Measurements from ENCODE around the gene ARID5B. TPM values are rescaled to one million over a fixed set of nuclear protein-coding genes. Genes with fewer than 3 reads are reported as not detected.
"Not testable (repeated sequence)": the region's sequence is repeated elsewhere in the genome, so short reads cannot be mapped to it uniquely, and the experiment has no call there.

The ARID5B gene
- total RNA-seq, 4 donors from 2014 or later, result 7.6 to 36.3 (median 21.2) TPM

DNA sequence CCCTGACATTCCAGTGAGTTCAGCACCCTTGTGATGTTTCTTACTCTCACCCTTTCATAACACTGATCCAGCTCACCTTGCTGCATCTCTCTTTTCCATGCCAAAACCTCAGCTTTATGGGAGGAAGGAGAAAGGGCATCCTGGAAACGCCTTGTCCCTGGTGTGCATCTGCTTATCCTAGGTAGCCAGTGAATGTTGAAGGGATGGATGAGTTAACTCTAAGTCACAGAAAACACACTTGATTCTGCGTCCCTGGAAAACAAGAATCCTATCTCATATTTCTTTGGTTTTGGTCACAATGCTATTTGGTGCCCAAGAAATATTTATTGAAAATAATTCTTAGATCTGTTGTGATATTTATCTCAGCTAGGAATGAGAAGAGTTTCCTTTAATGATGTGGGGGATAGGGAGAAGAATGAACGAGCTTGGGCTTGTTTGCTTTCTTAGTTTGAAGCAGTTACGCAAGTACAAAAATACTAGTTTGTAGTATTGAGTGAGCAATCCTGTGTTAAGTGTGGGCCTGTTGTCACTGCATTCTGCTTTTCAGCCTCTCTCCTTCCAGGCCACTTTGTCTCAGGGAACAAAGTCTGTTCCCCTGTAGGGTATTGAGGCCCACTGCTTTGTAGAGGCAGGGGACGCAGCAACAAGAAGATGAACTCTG, 126.5 kb downstream of the ARID5B start:
- H3K4me3 ChIP-seq (replicated peaks in 1 of 3), result no peak overlapping the region
- H3K27me3 ChIP-seq, result no peaks in the 10 kb centered on the region
- TF ChIP-seq, protein P1, sequence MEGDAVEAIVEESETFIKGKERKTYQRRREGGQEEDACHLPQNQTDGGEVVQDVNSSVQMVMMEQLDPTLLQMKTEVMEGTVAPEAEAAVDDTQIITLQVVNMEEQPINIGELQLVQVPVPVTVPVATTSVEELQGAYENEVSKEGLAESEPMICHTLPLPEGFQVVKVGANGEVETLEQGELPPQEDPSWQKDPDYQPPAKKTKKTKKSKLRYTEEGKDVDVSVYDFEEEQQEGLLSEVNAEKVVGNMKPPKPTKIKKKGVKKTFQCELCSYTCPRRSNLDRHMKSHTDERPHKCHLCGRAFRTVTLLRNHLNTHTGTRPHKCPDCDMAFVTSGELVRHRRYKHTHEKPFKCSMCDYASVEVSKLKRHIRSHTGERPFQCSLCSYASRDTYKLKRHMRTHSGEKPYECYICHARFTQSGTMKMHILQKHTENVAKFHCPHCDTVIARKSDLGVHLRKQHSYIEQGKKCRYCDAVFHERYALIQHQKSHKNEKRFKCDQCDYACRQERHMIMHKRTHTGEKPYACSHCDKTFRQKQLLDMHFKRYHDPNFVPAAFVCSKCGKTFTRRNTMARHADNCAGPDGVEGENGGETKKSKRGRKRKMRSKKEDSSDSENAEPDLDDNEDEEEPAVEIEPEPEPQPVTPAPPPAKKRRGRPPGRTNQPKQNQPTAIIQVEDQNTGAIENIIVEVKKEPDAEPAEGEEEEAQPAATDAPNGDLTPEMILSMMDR (IDR thresholded peaks at IDR 0.05), result no peak
- no peak for TF ChIP-seq POLR2A (IDR thresholded peaks at IDR 0.05)
- no peak for DNase-seq
- H3K4me1 ChIP-seq, result no peaks in the 10 kb centered on the region
- H3K36me3 ChIP-seq, result no peaks in the 10 kb centered on the region
- no peak overlapping the region for H3K27ac ChIP-seq
- H3K9me3 ChIP-seq, result no peaks in the 10 kb centered on the region
- intact Hi-C loops (cut with DNase I), result no loop called here
- 94 to 95% methylated on average over 5 of the region's 5 CpGs for WGBS, 2 donors

DNA sequence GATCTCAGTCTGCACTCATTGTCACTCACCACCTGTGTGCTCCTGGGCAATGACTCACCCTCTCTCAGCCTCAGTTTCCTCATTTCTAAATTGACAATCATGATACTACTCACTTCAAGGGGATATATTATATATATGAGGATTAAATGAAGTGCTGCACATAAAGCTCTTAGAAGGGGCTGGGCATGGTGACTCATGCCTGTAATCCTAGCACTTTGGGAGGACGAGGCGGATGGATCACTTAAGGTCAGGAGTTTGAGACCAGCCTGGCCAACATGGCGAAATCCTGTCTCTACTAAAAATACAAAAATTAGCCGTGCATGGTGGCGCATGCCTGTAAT, 127.0 kb downstream of the ARID5B start:
- WGBS, 2 donors, result 98% methylated on average over 5 of the region's 5 CpGs
- H3K27ac ChIP-seq; H3K27me3 ChIP-seq; H3K9me3 ChIP-seq; H3K4me3 ChIP-seq (replicated peaks in 1 of 3); DNase-seq; H3K4me1 ChIP-seq; intact Hi-C loops (cut with DNase I); H3K36me3 ChIP-seq: not testable (repeated sequence)

DNA sequence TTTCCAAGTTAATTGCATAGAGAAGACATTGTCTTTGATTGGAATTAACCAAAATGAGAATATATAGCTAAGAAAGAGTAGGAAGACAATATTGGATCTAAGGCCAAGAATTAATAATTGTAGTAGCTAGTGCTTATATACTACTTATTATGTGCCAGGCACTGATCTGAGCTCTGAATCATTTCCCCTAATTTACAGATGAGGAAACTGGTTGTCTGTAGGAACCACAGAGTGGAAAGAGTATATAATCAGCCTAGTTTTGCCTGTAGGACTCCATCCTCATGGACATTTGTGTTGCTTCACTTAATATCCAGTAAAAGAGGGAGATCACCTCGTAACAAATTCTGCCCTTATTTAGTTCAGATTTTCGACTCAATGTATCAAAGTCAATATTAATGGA, 127.9 kb downstream of the ARID5B start:
- Histone ChIP-seq H3K4me3 (replicated peaks in 1 of 3) (no peak overlapping the region), H3K9me3 (no peaks in the 10 kb centered on the region), H3K36me3 (no peaks in the 10 kb centered on the region), H3K4me1 (no peaks in the 10 kb centered on the region), H3K27ac (no peak overlapping the region), H3K27me3 (no peaks in the 10 kb centered on the region)
- no peak for TF ChIP-seq POLR2A (IDR thresholded peaks at IDR 0.05)
- TF ChIP-seq, protein P1 (IDR thresholded peaks at IDR 0.05), result no peak
- DNase-seq, result no peak
- intact Hi-C loops (cut with DNase I), result no loop called here
- WGBS, 2 donors, result 94 to 95% methylated on average over 2 of the region's 2 CpGs

DNA sequence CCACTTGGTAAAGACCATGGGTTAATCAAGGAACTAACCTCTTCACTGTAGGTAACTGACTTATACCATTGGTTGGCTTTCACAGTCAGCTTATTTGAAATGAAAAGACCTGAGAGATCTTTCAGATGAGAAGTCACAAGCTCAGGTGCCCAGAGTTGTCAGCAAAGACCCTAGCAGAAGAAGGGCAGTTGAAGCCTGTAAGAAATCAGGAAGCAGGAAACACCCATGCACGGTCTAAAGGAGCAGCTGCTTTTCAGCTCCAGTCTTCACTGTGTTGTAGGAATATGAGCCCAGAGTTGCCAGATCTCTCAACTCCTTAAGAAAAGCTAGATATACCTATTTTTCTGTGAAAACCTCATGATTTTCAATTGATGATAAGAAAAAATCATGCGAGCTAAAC, 130.0 kb downstream of the ARID5B start:
- no peaks in the 10 kb centered on the region for H3K36me3 ChIP-seq
- intact Hi-C loops (cut with DNase I), result no loop called here
- no peaks in the 10 kb centered on the region for H3K9me3 ChIP-seq
- H3K27ac ChIP-seq, result no peak overlapping the region
- no peaks in the 10 kb centered on the region for H3K4me1 ChIP-seq
- no peaks in the 10 kb centered on the region for H3K27me3 ChIP-seq
- 88 to 98% methylated on average over 2 of the region's 2 CpGs for WGBS, 2 donors
- DNase-seq, result no peak
- no peak for TF ChIP-seq POLR2A (IDR thresholded peaks at IDR 0.05)
- TF ChIP-seq, protein P1 (IDR thresholded peaks at IDR 0.05), result no peak
- no peak overlapping the region for H3K4me3 ChIP-seq (replicated peaks in 1 of 3)

DNA sequence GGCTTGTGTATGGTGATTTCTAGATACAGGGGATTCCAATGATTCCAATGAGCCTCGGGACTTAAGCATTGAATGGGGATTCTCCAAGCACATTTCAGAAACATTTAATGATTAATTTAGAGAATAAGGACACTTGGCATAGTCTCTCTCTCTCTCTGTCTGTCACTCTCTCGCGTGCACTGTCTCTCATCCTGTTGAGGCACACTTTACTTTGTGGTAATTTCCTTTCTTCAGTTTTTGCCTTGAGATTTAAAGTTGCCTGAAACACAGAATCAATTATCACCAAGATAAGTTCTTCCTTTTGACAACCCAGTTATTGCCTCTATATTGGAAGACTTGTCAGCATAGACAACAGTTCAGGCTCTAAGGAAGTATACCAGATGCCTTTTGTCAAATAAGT, 131.6 kb downstream of the ARID5B start:
- Histone ChIP-seq H3K4me1 (no peaks in the 10 kb centered on the region), H3K9me3 (no peaks in the 10 kb centered on the region), H3K27me3 (no peaks in the 10 kb centered on the region), H3K27ac (no peak overlapping the region), H3K4me3 (replicated peaks in 1 of 3) (no peak overlapping the region), H3K36me3 (no peaks in the 10 kb centered on the region)
- TF ChIP-seq, protein P1 (IDR thresholded peaks at IDR 0.05), result no peak
- TF ChIP-seq POLR2A (IDR thresholded peaks at IDR 0.05), result no peak
- intact Hi-C loops (cut with DNase I), result no loop called here
- no peak for DNase-seq
- WGBS, 2 donors, result 90 to 92% methylated on average over 3 of the region's 3 CpGs
